ENCODE results near the gene MRO. TPM values are rescaled to one million over a fixed set of nuclear protein-coding genes. Genes with fewer than 3 reads are reported as not detected.

Gene MRO
- total and polyA plus RNA-seq, 10 of the 15 experiments (the other 5 are each of a cell fraction or from before 2014, with no cell fraction given): 0.11 to 0.18 TPM; not detected in 8

GRCh38 chr18:50826027-50826426, 6.2 kb upstream of the MRO start:
- DNase-seq (ENCODE audit: low read depth, low spot score): no peak
- no peak overlapping the region for H3K27ac ChIP-seq (ENCODE audit: control insufficient read depth, insufficient read depth)
- no peak overlapping the region for H3K9ac ChIP-seq (ENCODE audit: control insufficient read depth, insufficient read depth, low read length)
- H3K27me3 ChIP-seq (replicated peaks in 1 of 2; ENCODE audit: control insufficient read depth in 2 of 2, insufficient read depth in 2 of 2, low read length in 1 of 2): no peaks in the 10 kb centered on the region
- POLR2A ChIA-PET: no interaction called here
- RAD21 ChIA-PET (ENCODE audit: unreplicated experiment): interaction anchor here (1.2 kb wide), 1 partner anchor 8 kb away, joined by 3 read pairs; no protein-coding TSS in a partner anchor
- WGBS (ENCODE audit: insufficient coverage, insufficient replicate concordance, low lambda C conversion rate, missing lambda C conversion rate): 94% methylated on average over 5 of the region's 5 CpGs
- H3K9me3 ChIP-seq (replicated peaks; ENCODE audit: control insufficient read depth, insufficient read depth, low read length): no peaks in the 10 kb centered on the region
- no peak for ATAC-seq
- no peaks in the 10 kb centered on the region for H3K36me3 ChIP-seq (ENCODE audit: control insufficient read depth in 2 of 2, insufficient read depth in 2 of 2, low read length in 1 of 2)
- TF ChIP-seq, protein P1, sequence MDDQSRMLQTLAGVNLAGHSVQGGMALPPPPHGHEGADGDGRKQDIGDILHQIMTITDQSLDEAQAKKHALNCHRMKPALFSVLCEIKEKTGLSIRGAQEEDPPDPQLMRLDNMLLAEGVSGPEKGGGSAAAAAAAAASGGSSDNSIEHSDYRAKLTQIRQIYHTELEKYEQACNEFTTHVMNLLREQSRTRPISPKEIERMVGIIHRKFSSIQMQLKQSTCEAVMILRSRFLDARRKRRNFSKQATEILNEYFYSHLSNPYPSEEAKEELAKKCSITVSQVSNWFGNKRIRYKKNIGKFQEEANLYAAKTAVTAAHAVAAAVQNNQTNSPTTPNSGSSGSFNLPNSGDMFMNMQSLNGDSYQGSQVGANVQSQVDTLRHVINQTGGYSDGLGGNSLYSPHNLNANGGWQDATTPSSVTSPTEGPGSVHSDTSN (IDR thresholded peaks at IDR 0.05; ENCODE audit: insufficient replicate concordance, low read depth, low read length): no peak
- TF ChIP-seq ZNF384 (IDR thresholded peaks at IDR 0.05; ENCODE audit: borderline replicate concordance, low read depth, low read length): no peak
- TF ChIP-seq NRF1 (conservative IDR thresholded peaks at IDR 0.05; ENCODE audit: low read depth, low read length): no peak
- no peak for TF ChIP-seq RUNX3 (IDR thresholded peaks at IDR 0.05; ENCODE audit: low read length)
- TF ChIP-seq MLLT1 (IDR thresholded peaks at IDR 0.05): no peak
- TF ChIP-seq GABPA (IDR thresholded peaks at IDR 0.05; ENCODE audit: low read depth): no peak
- no peak for TF ChIP-seq ZBED1 (IDR thresholded peaks at IDR 0.05; ENCODE audit: borderline replicate concordance)
- no peak for TF ChIP-seq NR2C2 (IDR thresholded peaks at IDR 0.05; ENCODE audit: borderline replicate concordance, control insufficient read depth, insufficient read length, low read depth)
- H3K4me1 ChIP-seq (ENCODE audit: control insufficient read depth, insufficient read depth, low read length): peaks cover 4% of the 10 kb centered on the region
- intact Hi-C loops (cut with micrococcal nuclease; ENCODE audit: unreplicated experiment): no loop called here
- in situ Hi-C loops (cut with MboI): no loop called here
- H3K4me2 ChIP-seq (ENCODE audit: control insufficient read depth, insufficient read depth): no peak overlapping the region
- H3K4me3 ChIP-seq: no peak overlapping the region
- H4K20me1 ChIP-seq (ENCODE audit: control insufficient read depth, insufficient read depth): no peaks in the 10 kb centered on the region
- CTCF ChIA-PET: interaction anchor here (0.8 kb wide), 1 partner anchor 225 kb away, joined by 3 read pairs; no protein-coding TSS in a partner anchor
- SMC1A ChIA-PET (ENCODE audit: uncharacterized antibody, unreplicated experiment): interaction anchor here (2.5 kb wide), 1 partner anchor 41 kb away, joined by 8 read pairs; no protein-coding TSS in a partner anchor
- no peaks in the 10 kb centered on the region for H3K79me2 ChIP-seq (ENCODE audit: control insufficient read depth, insufficient read depth, low read length)
- FAIRE-seq: no peak
- BruUV-seq (replicated peaks): no TSS peak
- no peak overlapping the region for H2AFZ ChIP-seq (ENCODE audit: control insufficient read depth, low read depth, low read length)
